Stimulated activated CD4-positive, alpha-beta T cell treated with anti-CD3 and anti-CD28 coated beads, Interleukin-2, amount 100 ng/mL, for 48 hours (primary cell): ENCODE data around the gene ZBTB43.
A peak's percentile ranks its signal among the peaks of the same experiment; 100 is the strongest.
"Not testable (repeated sequence)": the region's sequence is repeated elsewhere in the genome, so short reads cannot be mapped to it uniquely, and the experiment has no call there.

Experiments
- DNase-seq, 2 donors: peaks; one replicate each; pipeline ENCODE4 v3.0.0-alpha.2; 2020

Gene ZBTB43

GRCh38 chr9:126804696-126805553, at the start of gene ZBTB43:
Gene ZBTB43, plus strand, starts transcription at chr9:126805040. Its CDS starts 27,470 bp downstream, at chr9:126832510.
- DNase-seq = peak; percentile 96 to 97

- DNase-seq = no peak
Observed at GRCh38 chr9:126755317-126755875, 49.4 kb upstream of the ZBTB43 start.

GRCh38 chr9:126756238-126756637, 48.6 kb upstream of the ZBTB43 start:
- DNase-seq = no peak

- no peak for DNase-seq
Observed at GRCh38 chr9:126756876-126757415, 47.9 kb upstream of the ZBTB43 start.

- no peak for DNase-seq
Observed at GRCh38 chr9:126758916-126759585, 45.8 kb upstream of the ZBTB43 start.

- no peak for DNase-seq
Observed at GRCh38 chr9:126761274-126761673, 43.6 kb upstream of the ZBTB43 start.

- DNase-seq = no peak
Observed at GRCh38 chr9:126763130-126763764, 41.6 kb upstream of the ZBTB43 start.

- no peak for DNase-seq
Observed at GRCh38 chr9:126773004-126773607, 31.7 kb upstream of the ZBTB43 start.

GRCh38 chr9:126775926-126776325, 28.9 kb upstream of the ZBTB43 start:
- no peak for DNase-seq

GRCh38 chr9:126777733-126778132, 27.1 kb upstream of the ZBTB43 start:
- DNase-seq = no peak

- no peak for DNase-seq
Observed at GRCh38 chr9:126778141-126778540, 26.7 kb upstream of the ZBTB43 start.

- not testable (repeated sequence) for DNase-seq
Observed at GRCh38 chr9:126778696-126779095, 26.1 kb upstream of the ZBTB43 start.

GRCh38 chr9:126781186-126782052, 23.4 kb upstream of the ZBTB43 start:
- peak; percentile 82 to 90 for DNase-seq

GRCh38 chr9:126782053-126782388, 22.8 kb upstream of the ZBTB43 start:
- DNase-seq = no peak

GRCh38 chr9:126783949-126784348, 20.9 kb upstream of the ZBTB43 start:
- no peak for DNase-seq

GRCh38 chr9:126784401-126784800, 20.4 kb upstream of the ZBTB43 start:
- no peak for DNase-seq

GRCh38 chr9:126784841-126785240, 20.0 kb upstream of the ZBTB43 start:
- not testable (repeated sequence) for DNase-seq

- DNase-seq = no peak
Observed at GRCh38 chr9:126788046-126788445, 16.8 kb upstream of the ZBTB43 start.

- DNase-seq = no peak
Observed at GRCh38 chr9:126788634-126789349, 16.0 kb upstream of the ZBTB43 start.

- DNase-seq = no peak
Observed at GRCh38 chr9:126790561-126790960, 14.3 kb upstream of the ZBTB43 start.
